Measurements from ENCODE around the gene MYO7A. TPM values are rescaled to one million over a fixed set of nuclear protein-coding genes. Genes with fewer than 3 reads are reported as not detected.

MYO7A gene
- total RNA-seq, 2 donors from 2014 or later, result 10.4 to 12.9 TPM

DNA sequence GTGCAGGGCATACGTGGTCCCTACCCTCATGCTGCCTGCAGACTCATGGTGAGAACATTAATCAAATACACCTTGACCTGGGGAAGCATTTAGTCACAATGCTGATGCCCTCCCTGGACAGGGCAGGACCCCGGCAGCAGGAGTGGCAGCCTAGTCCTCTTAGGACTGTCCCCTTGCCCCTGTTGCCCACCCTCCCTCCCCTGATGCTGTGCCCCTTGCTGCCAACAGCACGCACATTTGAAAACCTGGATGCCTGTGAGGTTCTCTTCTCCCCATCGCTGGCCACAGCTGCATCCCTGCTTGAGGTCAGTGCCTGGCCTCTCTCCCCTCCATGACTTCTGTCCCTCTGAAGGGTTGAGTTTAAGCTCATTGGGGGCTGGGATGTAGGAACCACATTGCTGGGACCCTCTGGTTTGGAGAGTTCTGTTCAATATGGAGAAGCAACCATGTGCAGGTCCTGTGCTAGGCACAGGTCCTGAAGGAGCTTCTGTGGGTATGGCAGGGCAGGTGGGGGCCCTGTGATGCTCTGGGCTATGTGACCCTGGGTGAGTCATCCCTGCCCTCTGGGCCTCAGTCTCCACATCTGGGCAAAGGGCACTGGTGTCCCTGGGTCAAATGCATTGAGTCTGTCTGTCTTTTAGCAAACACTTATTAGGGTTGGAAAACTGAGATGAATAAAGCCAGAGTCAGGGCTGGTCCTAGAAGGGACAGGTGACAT, 31.3 kb downstream of the MYO7A start:
- intact Hi-C loops (cut with DNase I), result no loop called here
- H3K4me1 ChIP-seq, result no peaks in the 10 kb centered on the region
- no peak overlapping the region for H3K27ac ChIP-seq
- DNase-seq (no peak), ATAC-seq (no peak)
- H3K36me3 ChIP-seq (replicated peaks in 1 of 2; ENCODE audit: insufficient read depth in 1 of 2, low read depth in 2 of 2), result no peaks in the 10 kb centered on the region
- WGBS, 2 donors, result 79 to 95% methylated on average over 4 of the region's 4 CpGs
- no peaks in the 10 kb centered on the region for H3K9me3 ChIP-seq
- H3K27me3 ChIP-seq, result no peaks in the 10 kb centered on the region
- H3K4me3 ChIP-seq, result no peak overlapping the region
- TF ChIP-seq, protein P1, sequence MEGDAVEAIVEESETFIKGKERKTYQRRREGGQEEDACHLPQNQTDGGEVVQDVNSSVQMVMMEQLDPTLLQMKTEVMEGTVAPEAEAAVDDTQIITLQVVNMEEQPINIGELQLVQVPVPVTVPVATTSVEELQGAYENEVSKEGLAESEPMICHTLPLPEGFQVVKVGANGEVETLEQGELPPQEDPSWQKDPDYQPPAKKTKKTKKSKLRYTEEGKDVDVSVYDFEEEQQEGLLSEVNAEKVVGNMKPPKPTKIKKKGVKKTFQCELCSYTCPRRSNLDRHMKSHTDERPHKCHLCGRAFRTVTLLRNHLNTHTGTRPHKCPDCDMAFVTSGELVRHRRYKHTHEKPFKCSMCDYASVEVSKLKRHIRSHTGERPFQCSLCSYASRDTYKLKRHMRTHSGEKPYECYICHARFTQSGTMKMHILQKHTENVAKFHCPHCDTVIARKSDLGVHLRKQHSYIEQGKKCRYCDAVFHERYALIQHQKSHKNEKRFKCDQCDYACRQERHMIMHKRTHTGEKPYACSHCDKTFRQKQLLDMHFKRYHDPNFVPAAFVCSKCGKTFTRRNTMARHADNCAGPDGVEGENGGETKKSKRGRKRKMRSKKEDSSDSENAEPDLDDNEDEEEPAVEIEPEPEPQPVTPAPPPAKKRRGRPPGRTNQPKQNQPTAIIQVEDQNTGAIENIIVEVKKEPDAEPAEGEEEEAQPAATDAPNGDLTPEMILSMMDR (IDR thresholded peaks at IDR 0.05), result no peak
- TF ChIP-seq POLR2A (IDR thresholded peaks at IDR 0.05), result no peak

DNA sequence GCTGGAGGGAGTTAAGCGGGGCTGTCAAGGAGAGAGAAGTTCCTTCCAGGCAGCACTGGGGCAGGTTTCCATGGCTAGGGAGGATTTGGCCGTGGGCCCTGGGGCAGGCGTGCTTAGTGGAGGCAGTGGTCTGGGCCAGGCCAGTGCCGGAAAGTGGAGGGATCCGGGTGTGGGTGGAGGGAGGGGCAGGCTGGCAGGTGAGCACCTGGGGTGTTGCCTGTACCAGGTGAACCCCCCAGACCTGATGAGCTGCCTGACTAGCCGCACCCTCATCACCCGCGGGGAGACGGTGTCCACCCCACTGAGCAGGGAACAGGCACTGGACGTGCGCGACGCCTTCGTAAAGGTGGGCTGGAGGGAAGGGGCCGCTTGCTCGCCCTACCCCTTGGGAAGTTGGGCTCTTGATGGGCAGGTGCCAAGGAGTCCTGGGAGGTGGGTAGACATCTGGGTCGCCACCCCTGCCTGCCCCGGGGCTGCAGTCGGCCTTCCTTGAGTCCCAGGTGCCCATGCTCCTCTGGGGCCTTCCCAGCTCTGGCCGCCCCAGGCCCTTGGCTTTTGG, 32.0 kb downstream of the MYO7A start:
- intact Hi-C loops (cut with DNase I), result no loop called here
- TF ChIP-seq, protein P1 (IDR thresholded peaks at IDR 0.05), result no peak
- TF ChIP-seq POLR2A (IDR thresholded peaks at IDR 0.05), result no peak
- Histone ChIP-seq H3K9me3 (no peaks in the 10 kb centered on the region), H3K27me3 (no peaks in the 10 kb centered on the region), H3K27ac (no peak overlapping the region), H3K36me3 (replicated peaks in 1 of 2; ENCODE audit: insufficient read depth in 1 of 2, low read depth in 2 of 2) (no peaks in the 10 kb centered on the region), H3K4me1 (no peaks in the 10 kb centered on the region), H3K4me3 (no peak overlapping the region)
- ATAC-seq, result no peak
- 93% methylated on average over 16 to 20 of the region's 20 CpGs for WGBS, 2 donors
- no peak for DNase-seq

DNA sequence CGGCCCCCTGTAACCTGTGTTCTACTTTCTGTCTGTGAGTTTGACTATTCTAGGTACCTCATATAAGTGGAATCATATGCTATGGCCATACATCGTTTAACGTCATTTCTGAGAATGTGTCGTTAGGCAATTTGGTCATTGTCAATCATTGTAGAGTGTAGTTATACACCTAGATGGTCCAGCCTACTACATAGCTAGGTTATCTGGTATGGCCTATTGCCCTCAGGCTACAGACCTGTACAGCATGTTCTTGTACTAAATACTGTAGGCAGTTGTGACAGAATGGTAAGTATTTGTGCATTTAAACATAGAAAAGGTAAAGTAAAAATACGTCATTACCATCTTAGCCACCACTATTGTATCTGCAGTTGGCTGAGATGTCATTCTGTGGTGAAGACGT, 35.2 kb downstream of the MYO7A start:
- no peak overlapping the region for H3K27ac ChIP-seq
- H3K36me3 ChIP-seq (replicated peaks in 1 of 2; ENCODE audit: insufficient read depth in 1 of 2, low read depth in 2 of 2), result no peaks in the 10 kb centered on the region
- no peak for DNase-seq
- 77 to 82% methylated on average over 6 of the region's 6 CpGs for WGBS, 2 donors
- no peaks in the 10 kb centered on the region for H3K9me3 ChIP-seq
- H3K4me3 ChIP-seq, result no peak overlapping the region
- intact Hi-C loops (cut with DNase I), result no loop called here
- no peaks in the 10 kb centered on the region for H3K4me1 ChIP-seq
- TF ChIP-seq, protein P1 (IDR thresholded peaks at IDR 0.05), result no peak
- no peak for TF ChIP-seq POLR2A (IDR thresholded peaks at IDR 0.05)
- no peak for ATAC-seq
- H3K27me3 ChIP-seq, result no peaks in the 10 kb centered on the region

DNA sequence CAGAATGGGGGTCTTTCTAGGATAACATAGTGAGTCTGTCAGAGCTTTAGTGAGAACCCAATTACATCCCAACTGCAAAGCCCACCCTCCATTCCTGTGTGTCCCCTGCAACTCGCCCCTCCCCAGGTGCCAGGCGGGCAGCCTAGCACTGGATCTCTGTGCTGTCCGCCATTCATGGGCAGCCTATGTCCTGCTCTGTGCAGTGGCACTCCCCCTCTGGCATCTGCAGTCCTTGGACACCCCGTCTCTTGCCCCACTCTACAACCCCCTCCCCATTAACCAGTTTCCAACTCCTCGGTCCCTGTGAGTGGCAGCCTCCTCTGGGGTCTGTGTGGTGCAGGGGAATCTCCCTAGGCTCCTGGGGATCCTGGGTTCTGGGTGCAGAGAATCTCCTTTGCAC, 37.0 kb downstream of the MYO7A start:
- ATAC-seq, result no peak
- H3K9me3 ChIP-seq, result no peaks in the 10 kb centered on the region
- intact Hi-C loops (cut with DNase I), result no loop called here
- WGBS, 2 donors, result 78 to 80% methylated on average over 4 to 5 of the region's 5 CpGs
- no peak overlapping the region for H3K27ac ChIP-seq
- no peaks in the 10 kb centered on the region for H3K36me3 ChIP-seq (replicated peaks in 1 of 2; ENCODE audit: insufficient read depth in 1 of 2, low read depth in 2 of 2)
- no peak for DNase-seq
- TF ChIP-seq POLR2A (IDR thresholded peaks at IDR 0.05), result no peak
- TF ChIP-seq, protein P1 (IDR thresholded peaks at IDR 0.05), result no peak
- H3K27me3 ChIP-seq, result no peaks in the 10 kb centered on the region
- H3K4me3 ChIP-seq, result no peak overlapping the region
- no peaks in the 10 kb centered on the region for H3K4me1 ChIP-seq

DNA sequence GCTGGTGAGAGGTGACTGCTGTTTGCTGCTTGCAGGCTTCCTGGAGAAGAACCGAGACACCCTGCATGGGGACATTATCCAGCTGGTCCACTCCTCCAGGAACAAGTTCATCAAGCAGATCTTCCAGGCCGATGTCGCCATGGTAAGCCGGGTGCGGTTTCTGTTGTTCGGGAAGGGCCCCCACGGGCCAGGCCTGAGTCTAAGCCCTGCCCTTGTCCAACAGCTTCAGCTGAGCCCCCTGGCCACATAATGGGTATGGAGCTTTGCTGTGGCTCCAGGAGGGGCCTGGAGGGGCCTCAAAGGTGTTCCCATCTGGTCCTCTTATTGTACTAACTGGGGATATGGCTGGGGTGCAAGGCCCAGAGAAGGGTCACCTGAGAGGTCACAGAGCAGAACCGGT, 38.0 kb downstream of the MYO7A start:
- H3K4me1 ChIP-seq, result no peaks in the 10 kb centered on the region
- TF ChIP-seq, protein P1 (IDR thresholded peaks at IDR 0.05), result no peak
- no peak for TF ChIP-seq POLR2A (IDR thresholded peaks at IDR 0.05)
- no peak overlapping the region for H3K4me3 ChIP-seq
- intact Hi-C loops (cut with DNase I), result no loop called here
- ATAC-seq (no peak), DNase-seq (no peak)
- WGBS, 2 donors, result 92 to 100% methylated on average over 1 to 8 of the region's 8 CpGs
- no peaks in the 10 kb centered on the region for H3K27me3 ChIP-seq
- no peaks in the 10 kb centered on the region for H3K36me3 ChIP-seq (replicated peaks in 1 of 2; ENCODE audit: insufficient read depth in 1 of 2, low read depth in 2 of 2)
- no peaks in the 10 kb centered on the region for H3K9me3 ChIP-seq
- no peak overlapping the region for H3K27ac ChIP-seq

Data from body of pancreas (tissue), 4 donors.